Measurements from ENCODE around the gene AK5.

Gene AK5

DNA sequence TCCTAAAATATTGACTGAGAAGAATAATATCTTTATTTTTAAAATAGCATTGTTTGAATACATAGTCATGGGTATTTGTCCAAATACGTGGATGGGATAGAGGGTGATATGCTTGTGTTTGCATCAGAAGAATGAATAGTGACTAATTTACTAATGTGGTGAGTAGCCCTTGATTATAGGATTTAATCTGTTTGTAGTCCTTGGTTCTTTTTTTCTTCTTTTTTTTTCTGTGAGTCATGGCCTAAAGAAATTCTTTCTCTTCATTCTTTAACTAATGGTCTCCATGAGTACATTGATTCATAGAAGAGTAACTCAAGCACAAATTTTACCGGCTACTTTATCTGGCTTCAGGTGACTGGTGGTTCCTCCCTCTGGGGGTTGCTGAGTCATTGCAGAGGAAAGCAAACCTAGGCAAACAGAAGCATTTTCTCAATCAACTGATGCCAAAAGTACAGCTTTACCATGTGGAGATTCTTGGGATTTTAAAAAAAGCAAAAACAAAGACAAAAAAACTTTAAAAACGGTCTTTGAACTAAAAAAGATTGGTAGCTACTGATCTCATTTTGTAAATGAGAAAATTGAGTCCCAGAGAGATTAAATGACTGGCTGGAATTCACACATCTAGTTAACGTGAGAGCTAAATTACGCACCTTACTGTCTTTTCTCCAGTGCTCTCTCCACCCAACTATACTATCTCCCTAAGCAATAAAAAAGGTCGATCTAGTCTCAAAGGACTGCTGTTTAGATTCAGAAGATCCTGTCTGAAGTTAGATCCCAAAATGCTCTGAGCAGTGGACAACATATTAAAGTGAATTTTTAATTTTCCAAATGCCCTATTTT, 40.5 kb downstream of the AK5 start:
- no peaks in the 10 kb centered on the region for H4K20me1 ChIP-seq (ENCODE audit: insufficient read depth, low read length, poor library complexity, severe bottlenecking)
- H3K79me2 ChIP-seq (ENCODE audit: insufficient read depth, low read length), result no peaks in the 10 kb centered on the region
- H3F3A ChIP-seq (ENCODE audit: low read depth), result no peaks in the 10 kb centered on the region
- no peaks in the 10 kb centered on the region for H3K36me3 ChIP-seq (ENCODE audit: insufficient read depth, low read length)
- no peaks in the 10 kb centered on the region for H3K4me1 ChIP-seq (ENCODE audit: insufficient read depth, low read length, poor library complexity, severe bottlenecking)
- no peak overlapping the region for H3K4me2 ChIP-seq (ENCODE audit: low read depth, low read length, poor library complexity, severe bottlenecking)
- no peaks in the 10 kb centered on the region for H3K27me3 ChIP-seq (ENCODE audit: insufficient read depth, low read length, poor library complexity, severe bottlenecking)
- no peak overlapping the region for H3K4me3 ChIP-seq (ENCODE audit: low read length, poor library complexity, severe bottlenecking)
- H2AFZ ChIP-seq (ENCODE audit: low read length), result no peak overlapping the region
- H3K9me3 ChIP-seq (ENCODE audit: insufficient read depth, low read depth, low read length), result no peaks in the 10 kb centered on the region
- no peaks in the 10 kb centered on the region for H3K9me2 ChIP-seq (replicated peaks; ENCODE audit: low read depth, low read length)
- no peak overlapping the region for H3K9ac ChIP-seq (ENCODE audit: low read depth, low read length, poor library complexity, severe bottlenecking)
- TF ChIP-seq EZH2phosphoT487 (IDR thresholded peaks at IDR 0.05; ENCODE audit: borderline replicate concordance) (no peak), CTCF (conservative IDR thresholded peaks at IDR 0.05; ENCODE audit: low read length) (no peak)

DNA sequence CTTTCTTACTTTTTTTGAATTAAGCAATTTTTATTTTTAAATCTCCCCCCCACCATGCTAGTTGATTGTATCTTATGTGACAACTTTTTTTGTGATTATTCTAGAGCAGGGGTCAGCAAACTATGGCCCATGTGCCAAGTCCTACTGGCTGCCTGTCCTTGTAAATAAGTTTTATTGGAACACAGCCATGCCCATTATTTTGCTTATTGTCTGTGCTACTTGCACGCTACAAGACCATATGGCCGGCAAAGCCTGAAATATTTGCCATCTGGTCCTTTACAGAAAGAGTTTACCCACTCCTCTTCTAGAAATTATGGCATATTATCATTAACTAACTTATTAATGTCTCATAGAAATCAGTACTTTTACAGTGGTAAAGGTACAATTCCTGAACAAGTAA, 51.7 kb downstream of the AK5 start:
- Histone ChIP-seq H3K4me3 (ENCODE audit: low read length, poor library complexity, severe bottlenecking) (no peak overlapping the region), H3F3A (ENCODE audit: low read depth) (no peaks in the 10 kb centered on the region), H3K4me2 (ENCODE audit: low read depth, low read length, poor library complexity, severe bottlenecking) (no peak overlapping the region), H3K9me2 (replicated peaks; ENCODE audit: low read depth, low read length) (no peaks in the 10 kb centered on the region), H3K9me3 (ENCODE audit: insufficient read depth, low read depth, low read length) (no peaks in the 10 kb centered on the region), H2AFZ (ENCODE audit: low read length) (no peak overlapping the region), H3K4me1 (ENCODE audit: insufficient read depth, low read length, poor library complexity, severe bottlenecking) (no peaks in the 10 kb centered on the region), H4K20me1 (ENCODE audit: insufficient read depth, low read length, poor library complexity, severe bottlenecking) (no peaks in the 10 kb centered on the region), H3K9ac (ENCODE audit: low read depth, low read length, poor library complexity, severe bottlenecking) (no peak overlapping the region), H3K79me2 (ENCODE audit: insufficient read depth, low read length) (no peaks in the 10 kb centered on the region), H3K27me3 (ENCODE audit: insufficient read depth, low read length, poor library complexity, severe bottlenecking) (no peaks in the 10 kb centered on the region), H3K36me3 (ENCODE audit: insufficient read depth, low read length) (no peaks in the 10 kb centered on the region)
- no peak for TF ChIP-seq CTCF (conservative IDR thresholded peaks at IDR 0.05; ENCODE audit: low read length)
- TF ChIP-seq EZH2phosphoT487 (IDR thresholded peaks at IDR 0.05; ENCODE audit: borderline replicate concordance), result no peak

- Histone ChIP-seq H3K27me3 (ENCODE audit: insufficient read depth, low read length, poor library complexity, severe bottlenecking) (no peaks in the 10 kb centered on the region), H3K36me3 (ENCODE audit: insufficient read depth, low read length) (no peaks in the 10 kb centered on the region), H3K79me2 (ENCODE audit: insufficient read depth, low read length) (no peaks in the 10 kb centered on the region), H3K9ac (ENCODE audit: low read depth, low read length, poor library complexity, severe bottlenecking) (no peak overlapping the region), H3K4me2 (ENCODE audit: low read depth, low read length, poor library complexity, severe bottlenecking) (no peak overlapping the region), H3F3A (ENCODE audit: low read depth) (no peaks in the 10 kb centered on the region), H3K4me1 (ENCODE audit: insufficient read depth, low read length, poor library complexity, severe bottlenecking) (no peaks in the 10 kb centered on the region), H4K20me1 (ENCODE audit: insufficient read depth, low read length, poor library complexity, severe bottlenecking) (no peaks in the 10 kb centered on the region), H3K9me2 (replicated peaks; ENCODE audit: low read depth, low read length) (no peaks in the 10 kb centered on the region), H3K4me3 (ENCODE audit: low read length, poor library complexity, severe bottlenecking) (no peak overlapping the region), H3K9me3 (ENCODE audit: insufficient read depth, low read depth, low read length) (no peaks in the 10 kb centered on the region), H2AFZ (ENCODE audit: low read length) (no peak overlapping the region)
- TF ChIP-seq EZH2phosphoT487 (IDR thresholded peaks at IDR 0.05; ENCODE audit: borderline replicate concordance) (no peak), CTCF (conservative IDR thresholded peaks at IDR 0.05; ENCODE audit: low read length) (no peak)
Measured at GRCh38 chr1:77336729-77337128, 54.9 kb downstream of the AK5 start.

Data from Loucy (cell line).